Ishikawa (cell line): Measurements from ENCODE around the gene GRAMD2A.
A peak's percentile ranks its signal among the peaks of the same experiment; 100 is the strongest.

ENCODE experiments used
- CEBPB ChIP-seq: IDR thresholded peaks from 2 replicates; pipeline ENCODE4 v1.6.1; 2012
- CREB1 ChIP-seq: IDR thresholded peaks from 2 replicates; pipeline ENCODE4 v1.6.1; 2012; ENCODE audit warnings: low read depth
- EGR1 ChIP-seq: IDR thresholded peaks from 2 replicates; pipeline ENCODE4 v1.6.1; 2012
- EP300 ChIP-seq: IDR thresholded peaks from 2 replicates; pipeline ENCODE4 v1.6.1; 2012; ENCODE audit warnings: borderline replicate concordance
- FOXM1 ChIP-seq: IDR thresholded peaks from 2 replicates; pipeline ENCODE4 v1.6.1; 2012; ENCODE audit warnings: low read depth, borderline replicate concordance
- MAX ChIP-seq: IDR thresholded peaks from 2 replicates; pipeline ENCODE4 v1.6.1; 2012
- NFIC ChIP-seq: IDR thresholded peaks from 2 replicates; pipeline ENCODE4 v1.6.1; 2012
- RAD21 ChIP-seq: IDR thresholded peaks from 2 replicates; pipeline ENCODE4 v1.6.1; 2012; ENCODE audit warnings: low read depth
- REST ChIP-seq: IDR thresholded peaks from 2 replicates; pipeline ENCODE4 v1.6.1; 2012; ENCODE audit warnings: low read depth, mild to moderate bottlenecking
- TAF1 ChIP-seq: IDR thresholded peaks from 2 replicates; pipeline ENCODE4 v1.6.1; 2012; ENCODE audit warnings: low read depth, mild to moderate bottlenecking
- TCF12 ChIP-seq: IDR thresholded peaks from 2 replicates; pipeline ENCODE4 v1.6.1; 2012; ENCODE audit warnings: low read depth
- TEAD4 ChIP-seq: IDR thresholded peaks from 2 replicates; pipeline ENCODE4 v1.6.1; 2012
- USF1 ChIP-seq: IDR thresholded peaks from 2 replicates; pipeline ENCODE4 v1.6.1; 2012
- YY1 ChIP-seq: IDR thresholded peaks from 2 replicates; pipeline ENCODE4 v1.6.1; 2012; ENCODE audit warnings: low read depth
- ZBTB7A ChIP-seq: IDR thresholded peaks from 2 replicates; pipeline ENCODE4 v1.6.1; 2012; ENCODE audit warnings: low read depth

Gene GRAMD2A

GRCh38 chr15:72231833-72232478 lies 34.4 kb upstream of the GRAMD2A start:
- TF ChIP-seq TEAD4, result no peak
- TF ChIP-seq NFIC, result 0 out of 2 replicates have a peak, but pooled peaks have one; percentile 23

GRCh38 chr15:72231066-72231832 lies 33.7 kb upstream of the GRAMD2A start, which contains the start of gene PKM:
Gene PKM, minus strand, starts transcription at chr15:72231190. Its CDS starts 12,093 bp downstream, at chr15:72219097.
- TF ChIP-seq NFIC (peak; percentile 80), CREB1 (no peak; the same call in 1 of the 2 replicates), RAD21 (peak; percentile 0; the same call in 1 of the 2 replicates), YY1 (peak; percentile 64; the same call in 1 of the 2 replicates), REST (no peak), TAF1 (peak; percentile 99), TEAD4 (peak; percentile 65), EP300 (peak; percentile 50; the same call in 1 of the 2 replicates), USF1 (no peak), FOXM1 (peak; percentile 30; the same call in 1 of the 2 replicates), ZBTB7A (peak; percentile 97), MAX (peak; percentile 81), TCF12 (peak; percentile 70), CEBPB (0 out of 2 replicates have a peak, but pooled peaks have one; percentile 5), EGR1 (peak; percentile 24; the same call in 1 of the 2 replicates)

- TF ChIP-seq EGR1 (peak; percentile 79), NFIC (peak; percentile 10; the same call in 1 of the 2 replicates), USF1 (no peak; the same call in 1 of the 2 replicates), EP300 (no peak; the same call in 1 of the 2 replicates), TAF1 (peak; percentile 53; the same call in 1 of the 2 replicates), ZBTB7A (peak; percentile 70; the same call in 1 of the 2 replicates), TCF12 (peak; percentile 64), MAX (peak; percentile 63), CEBPB (peak; percentile 68; the same call in 1 of the 2 replicates), YY1 (no peak; the same call in 1 of the 2 replicates)
Measured at GRCh38 chr15:72230197-72231065, 32.8 kb upstream of the GRAMD2A start.

GRCh38 chr15:72229947-72230196 lies 32.3 kb upstream of the GRAMD2A start:
- TF ChIP-seq TEAD4 (no peak), EP300 (no peak), YY1 (no peak)

GRCh38 chr15:72229076-72229946 lies 31.7 kb upstream of the GRAMD2A start:
- TF ChIP-seq ZBTB7A (no peak), TCF12 (no peak), REST (no peak), EP300 (no peak)
